Smooth muscle cell (in vitro differentiated cells): ENCODE data around the gene CAPN13. TPM values are rescaled to one million over a fixed set of nuclear protein-coding genes. Genes with fewer than 3 reads are reported as not detected.

Experiments used
- DNase-seq: peaks from one replicate; lab custom pipeline; 2025; ENCODE audit not compliant: unreplicated experiment; lab: John Stamatoyannopoulos, UW
- H2AFZ ChIP-seq: fragments of 200-600 bp; sonication (generic); 2 replicates; pipeline ENCODE4 v1.6.0; 2016; ENCODE audit warnings: antibody characterized with exemption, low read depth, mild to moderate bottlenecking
- H3F3A ChIP-seq: fragments of 200-600 bp; sonication (generic); 2 replicates; pipeline ENCODE4 v1.6.0; 2017; ENCODE audit warnings: antibody characterized with exemption, low read depth
- H3K27ac ChIP-seq: fragments of 200-600 bp; sonication (generic); 2 replicates; pipeline ENCODE4 v1.5.1; 2016; ENCODE audit warnings: low read depth, mild to moderate bottlenecking
- H3K27me3 ChIP-seq: fragments of 200-600 bp; sonication (generic); 2 replicates; pipeline ENCODE4 v1.6.1; 2016; ENCODE audit warnings: low read depth, mild to moderate bottlenecking
- H3K36me3 ChIP-seq: fragments of 200-600 bp; sonication (generic); 2 replicates; pipeline ENCODE4 v1.5.1; 2016; ENCODE audit warnings: low read depth
- H3K4me1 ChIP-seq: fragments of 200-600 bp; sonication (generic); 2 replicates; pipeline ENCODE4 v1.5.1; 2016; ENCODE audit warnings: low read depth
- H3K4me2 ChIP-seq: fragments of 200-600 bp; sonication (generic); 2 replicates; pipeline ENCODE4 v1.6.0; 2016; ENCODE audit warnings: mild to moderate bottlenecking
- H3K4me3 ChIP-seq: fragments of 200-600 bp; sonication (generic); 2 replicates; pipeline ENCODE4 v1.5.1; 2016; ENCODE audit warnings: mild to moderate bottlenecking
- H3K79me2 ChIP-seq: fragments of 200-600 bp; sonication (generic); 2 replicates; pipeline ENCODE4 v1.6.0; 2016; ENCODE audit warnings: low read depth, mild to moderate bottlenecking
- H3K9ac ChIP-seq: fragments of 200-600 bp; sonication (generic); 2 replicates; pipeline ENCODE4 v1.6.0; 2016; ENCODE audit warnings: low read depth
- H3K9me3 ChIP-seq: fragments of 200-600 bp; sonication (generic); replicated peaks from 2 replicates; pipeline ENCODE4 v1.5.1; 2016; ENCODE audit warnings: low read depth
- H4K20me1 ChIP-seq: fragments of 200-600 bp; sonication (generic); 2 replicates; pipeline ENCODE4 v1.6.0; 2016; ENCODE audit warnings: low read depth
- WGBS: methylation state at CpG from one replicate; pipeline ENCODE4 v1.1.7; 2016; ENCODE audit warnings: low lambda C conversion rate; 5-methylcytosine and 5-hydroxymethylcytosine counted together
- polyA plus RNA-seq: library from polyadenylated mRNA; unstranded; fragments of >200 nt; fragmentation: Nextera tagmentation; extraction: Ambion mirVana; gene quantifications from 2 replicates; pipeline ENCODE4 v1.2.1, GENCODE V29; 2016
- total RNA-seq: library from RNA; depleted of rRNA; stranded (reverse); fragments of >200 nt; gene quantifications from 2 replicates; pipeline ENCODE4 v1.2.3, GENCODE V29; 2014
- TF ChIP-seq, protein P1 (sequence below): fragments of 200-600 bp; sonication (generic); IDR thresholded peaks from 2 replicates; pipeline ENCODE4 v1.5.1; 2017; ENCODE audit warnings: borderline replicate concordance, mild to moderate bottlenecking, antibody characterized with exemption; ENCODE audit not compliant: insufficient read depth, poor library complexity, severe bottlenecking

The CAPN13 gene
- total and polyA plus RNA-seq, 2 experiments from 2014 or later: 0.04 to 0.40 TPM

DNA sequence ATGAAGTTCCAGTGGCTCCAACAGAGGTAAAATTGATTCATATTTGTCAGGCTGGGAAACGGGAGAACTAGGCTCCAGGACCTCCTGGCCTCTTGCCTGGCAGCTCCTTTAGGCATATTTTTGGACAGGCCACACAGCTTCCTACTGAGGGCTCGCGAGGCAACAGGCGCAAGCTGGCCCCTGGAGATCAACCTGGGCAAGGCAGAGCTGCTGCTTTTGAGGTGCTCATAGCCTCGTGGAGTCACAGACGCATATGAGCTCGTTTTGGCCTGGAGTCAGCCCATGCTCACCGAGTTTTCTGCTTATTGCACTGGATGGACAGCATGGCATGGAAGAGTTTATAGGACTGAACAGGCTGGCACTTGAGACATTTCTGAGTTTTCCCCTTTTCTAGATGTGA is 97.7 kb downstream of the CAPN13 start:
- Histone ChIP-seq H3K27me3 (no peaks in the 10 kb centered on the region), H3K9me3 (no peaks in the 10 kb centered on the region), H2AFZ (no peak overlapping the region), H3K9ac (no peak overlapping the region), H3F3A (no peaks in the 10 kb centered on the region), H4K20me1 (no peaks in the 10 kb centered on the region), H3K36me3 (no peaks in the 10 kb centered on the region), H3K27ac (no peak overlapping the region), H3K4me3 (no peak overlapping the region), H3K4me2 (no peak overlapping the region), H3K4me1 (peaks cover 3% of the 10 kb centered on the region), H3K79me2 (no peaks in the 10 kb centered on the region)
- no peak for DNase-seq
- WGBS: 90% methylated on average over 8 of the region's 8 CpGs
- TF ChIP-seq, protein P1, sequence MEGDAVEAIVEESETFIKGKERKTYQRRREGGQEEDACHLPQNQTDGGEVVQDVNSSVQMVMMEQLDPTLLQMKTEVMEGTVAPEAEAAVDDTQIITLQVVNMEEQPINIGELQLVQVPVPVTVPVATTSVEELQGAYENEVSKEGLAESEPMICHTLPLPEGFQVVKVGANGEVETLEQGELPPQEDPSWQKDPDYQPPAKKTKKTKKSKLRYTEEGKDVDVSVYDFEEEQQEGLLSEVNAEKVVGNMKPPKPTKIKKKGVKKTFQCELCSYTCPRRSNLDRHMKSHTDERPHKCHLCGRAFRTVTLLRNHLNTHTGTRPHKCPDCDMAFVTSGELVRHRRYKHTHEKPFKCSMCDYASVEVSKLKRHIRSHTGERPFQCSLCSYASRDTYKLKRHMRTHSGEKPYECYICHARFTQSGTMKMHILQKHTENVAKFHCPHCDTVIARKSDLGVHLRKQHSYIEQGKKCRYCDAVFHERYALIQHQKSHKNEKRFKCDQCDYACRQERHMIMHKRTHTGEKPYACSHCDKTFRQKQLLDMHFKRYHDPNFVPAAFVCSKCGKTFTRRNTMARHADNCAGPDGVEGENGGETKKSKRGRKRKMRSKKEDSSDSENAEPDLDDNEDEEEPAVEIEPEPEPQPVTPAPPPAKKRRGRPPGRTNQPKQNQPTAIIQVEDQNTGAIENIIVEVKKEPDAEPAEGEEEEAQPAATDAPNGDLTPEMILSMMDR: no peak

DNA sequence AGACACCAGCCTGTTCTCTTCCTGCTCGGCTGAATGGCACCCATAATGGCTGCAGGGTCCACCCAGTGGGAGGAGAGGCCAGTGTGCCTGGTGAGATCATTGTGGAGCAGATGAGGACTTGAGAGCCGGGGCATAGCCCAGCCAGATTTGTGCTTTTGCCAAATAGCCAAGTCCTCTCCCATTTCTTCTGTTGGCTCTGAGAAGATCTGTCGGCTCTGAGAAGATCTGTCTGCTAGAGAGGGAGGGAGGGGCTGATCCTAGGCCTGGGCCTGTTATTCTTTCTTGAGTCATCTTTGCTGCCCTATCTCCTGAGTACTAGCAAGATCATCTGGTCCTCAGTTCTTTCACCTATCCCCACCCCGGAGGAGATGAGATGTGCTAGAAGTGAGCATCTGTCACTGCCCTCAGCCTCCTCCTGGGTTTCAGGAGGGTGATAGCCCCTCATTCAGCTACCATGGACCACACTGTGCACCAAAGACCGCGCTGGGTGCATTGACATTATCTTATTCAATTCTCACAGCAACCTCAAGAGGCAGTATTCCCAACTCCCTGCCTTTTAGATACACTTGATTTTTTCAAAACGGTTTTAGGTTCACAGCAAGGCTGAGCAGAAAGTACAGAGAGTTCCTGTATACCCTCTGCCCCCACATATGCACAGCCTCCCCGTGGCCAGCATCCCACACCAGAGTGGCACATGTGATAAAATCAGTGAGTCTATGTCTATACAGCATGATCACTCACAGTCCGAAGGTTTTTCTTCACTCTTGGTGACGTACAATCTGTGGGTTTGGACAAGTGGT is 98.6 kb downstream of the CAPN13 start:
- no peak overlapping the region for H3K4me3 ChIP-seq
- H3K4me1 ChIP-seq: peaks cover 3% of the 10 kb centered on the region
- DNase-seq: no peak
- H4K20me1 ChIP-seq: no peaks in the 10 kb centered on the region
- 85% methylated on average over 10 of the region's 10 CpGs for WGBS
- H3K79me2 ChIP-seq: no peaks in the 10 kb centered on the region
- no peak overlapping the region for H2AFZ ChIP-seq
- H3K4me2 ChIP-seq: no peak overlapping the region
- H3K9ac ChIP-seq: no peak overlapping the region
- TF ChIP-seq, protein P1: peak; percentile 30
- no peaks in the 10 kb centered on the region for H3K36me3 ChIP-seq
- no peaks in the 10 kb centered on the region for H3K27me3 ChIP-seq
- H3F3A ChIP-seq: no peaks in the 10 kb centered on the region
- H3K27ac ChIP-seq: no peak overlapping the region
- no peaks in the 10 kb centered on the region for H3K9me3 ChIP-seq

DNA sequence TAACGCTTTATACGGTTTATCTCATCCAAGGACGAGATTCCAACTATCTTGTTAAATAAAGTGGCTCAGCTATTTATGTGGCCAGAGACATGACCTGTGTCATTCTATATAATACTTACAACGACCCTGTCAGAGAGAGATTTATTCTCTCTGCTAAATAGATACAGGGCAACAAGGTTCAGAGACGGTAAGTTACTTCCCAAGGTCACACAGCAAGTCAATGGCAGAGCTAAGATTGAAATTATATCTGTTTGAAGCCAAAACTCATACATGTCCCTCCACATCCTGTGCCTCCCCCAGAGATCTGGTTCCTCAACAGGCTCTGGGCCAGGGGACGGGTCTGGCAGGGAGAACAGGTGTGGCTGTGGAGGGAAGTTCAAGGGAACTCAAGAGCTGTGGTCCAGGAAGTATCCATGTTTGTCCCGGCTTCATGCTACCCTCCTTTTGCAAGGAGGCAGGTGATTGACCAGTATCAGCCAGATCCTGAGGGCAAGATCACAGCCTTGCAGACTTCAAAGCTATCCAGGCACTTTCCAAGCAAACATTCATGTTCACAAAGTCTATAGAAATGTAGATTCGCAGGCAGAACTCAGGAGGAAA is 99.8 kb downstream of the CAPN13 start:
- 74% methylated on average over 8 of the region's 8 CpGs for WGBS
- Histone ChIP-seq H3K27ac (no peak overlapping the region), H3K4me2 (no peak overlapping the region), H3K27me3 (no peaks in the 10 kb centered on the region), H3K36me3 (no peaks in the 10 kb centered on the region), H3K9me3 (no peaks in the 10 kb centered on the region), H4K20me1 (no peaks in the 10 kb centered on the region), H3F3A (no peaks in the 10 kb centered on the region), H2AFZ (no peak overlapping the region), H3K79me2 (no peaks in the 10 kb centered on the region), H3K9ac (no peak overlapping the region), H3K4me3 (no peak overlapping the region), H3K4me1 (peaks cover 3% of the 10 kb centered on the region)
- DNase-seq: no peak
- TF ChIP-seq, protein P1: no peak
